Activated naive CD8-positive, alpha-beta T cell (primary cell): ENCODE results near the gene TC2N.
"Not testable (repeated sequence)": the region's sequence is repeated elsewhere in the genome, so short reads cannot be mapped to it uniquely, and the experiment has no call there.

Source experiments
- H3K27ac Mint-ChIP-seq: one replicate; pipeline ENCODE4 v1.8.0; 2021; ENCODE audit warnings: mixed read lengths
- H3K27me3 Mint-ChIP-seq: one replicate; pipeline ENCODE4 v1.8.0; 2021; ENCODE audit warnings: mixed read lengths
- H3K36me3 Mint-ChIP-seq: one replicate; pipeline ENCODE4 v1.8.0; 2021; ENCODE audit warnings: mixed read lengths
- H3K4me1 Mint-ChIP-seq: one replicate; pipeline ENCODE4 v1.8.0; 2021; ENCODE audit warnings: low read depth, mixed read lengths
- H3K4me3 Mint-ChIP-seq: one replicate; pipeline ENCODE4 v1.8.0; 2021; ENCODE audit warnings: mild to moderate bottlenecking, mixed read lengths
- H3K9me3 Mint-ChIP-seq: one replicate; pipeline ENCODE4 v1.8.0; 2021; ENCODE audit warnings: low read depth, mixed read lengths

Gene TC2N

DNA sequence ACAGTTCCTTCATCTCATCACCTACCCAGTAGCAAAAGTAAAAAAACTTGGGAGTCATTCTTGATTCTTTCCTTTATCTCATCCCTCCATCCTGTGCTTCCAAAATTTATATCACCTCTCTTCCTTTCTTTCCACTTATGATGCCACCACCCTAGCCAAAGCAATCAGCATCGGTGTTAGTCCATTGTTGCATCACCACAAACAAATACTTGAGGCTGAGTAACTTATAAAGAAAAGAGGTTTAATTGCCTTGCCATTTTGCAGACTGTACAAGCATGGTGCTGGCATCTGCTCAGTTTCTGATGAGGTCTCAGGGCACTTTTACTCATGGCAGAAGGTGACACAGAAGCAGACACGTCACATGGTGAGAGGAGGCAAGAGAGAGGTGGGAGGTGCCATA lies 115.6 kb downstream of the TC2N start:
- Mint-ChIP-seq H3K27me3 (no peaks in the 10 kb centered on the region), H3K27ac (no peak overlapping the region), H3K4me3 (no peak overlapping the region), H3K4me1 (no peaks in the 10 kb centered on the region), H3K36me3 (peaks cover 2% of the 10 kb centered on the region), H3K9me3 (no peaks in the 10 kb centered on the region)

DNA sequence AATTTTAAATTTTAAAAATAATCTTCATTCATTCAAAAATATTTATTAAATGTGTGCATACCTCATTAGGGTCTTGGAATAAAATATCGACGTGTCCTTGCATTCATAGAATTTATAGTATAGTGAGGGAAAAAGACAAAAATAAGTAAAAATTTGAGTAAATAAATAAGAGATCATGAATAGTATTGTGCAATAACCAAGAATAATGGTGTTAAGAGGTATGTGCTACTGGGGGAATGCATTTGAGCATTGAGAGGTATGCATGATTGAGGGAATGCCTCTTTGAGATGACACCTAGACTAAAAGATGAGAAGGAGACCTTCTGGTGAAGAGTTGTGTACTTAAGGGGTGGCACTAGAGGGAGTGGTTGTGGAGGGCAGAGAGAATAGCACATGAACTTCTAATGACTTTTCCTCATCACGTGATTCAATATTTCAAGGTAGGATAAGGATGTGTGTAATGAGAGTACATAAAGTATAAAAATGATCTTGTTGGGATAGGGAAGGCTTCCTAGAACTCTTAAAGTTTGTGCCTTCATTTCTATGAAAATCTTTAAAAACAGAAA lies 116.6 kb downstream of the TC2N start:
- no peaks in the 10 kb centered on the region for H3K9me3 Mint-ChIP-seq
- H3K36me3 Mint-ChIP-seq, result peaks cover 2% of the 10 kb centered on the region
- no peak overlapping the region for H3K27ac Mint-ChIP-seq
- H3K27me3 Mint-ChIP-seq, result no peaks in the 10 kb centered on the region
- no peaks in the 10 kb centered on the region for H3K4me1 Mint-ChIP-seq
- H3K4me3 Mint-ChIP-seq, result no peak overlapping the region

DNA sequence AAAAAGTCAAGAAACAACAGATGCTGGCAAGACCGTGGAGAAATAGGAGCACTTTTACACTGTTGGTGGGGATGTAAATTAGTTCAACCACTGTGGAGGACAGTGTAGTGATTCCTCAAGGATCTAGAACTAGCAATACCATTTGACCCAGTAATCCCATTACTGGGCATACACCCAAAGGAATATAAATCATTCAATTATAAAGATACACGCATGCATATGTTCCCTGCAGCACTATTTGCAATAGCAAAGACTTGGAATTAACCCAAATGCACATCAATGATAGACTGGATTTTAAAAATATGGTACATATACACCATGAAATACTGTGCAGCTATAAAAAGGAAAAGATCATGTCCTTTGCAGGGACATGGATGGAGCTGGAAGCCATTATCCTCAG lies 117.5 kb downstream of the TC2N start:
- no peaks in the 10 kb centered on the region for H3K9me3 Mint-ChIP-seq
- H3K27me3 Mint-ChIP-seq, result no peaks in the 10 kb centered on the region
- H3K36me3 Mint-ChIP-seq, result peaks cover 2% of the 10 kb centered on the region
- no peak overlapping the region for H3K27ac Mint-ChIP-seq
- no peak overlapping the region for H3K4me3 Mint-ChIP-seq
- no peaks in the 10 kb centered on the region for H3K4me1 Mint-ChIP-seq

DNA sequence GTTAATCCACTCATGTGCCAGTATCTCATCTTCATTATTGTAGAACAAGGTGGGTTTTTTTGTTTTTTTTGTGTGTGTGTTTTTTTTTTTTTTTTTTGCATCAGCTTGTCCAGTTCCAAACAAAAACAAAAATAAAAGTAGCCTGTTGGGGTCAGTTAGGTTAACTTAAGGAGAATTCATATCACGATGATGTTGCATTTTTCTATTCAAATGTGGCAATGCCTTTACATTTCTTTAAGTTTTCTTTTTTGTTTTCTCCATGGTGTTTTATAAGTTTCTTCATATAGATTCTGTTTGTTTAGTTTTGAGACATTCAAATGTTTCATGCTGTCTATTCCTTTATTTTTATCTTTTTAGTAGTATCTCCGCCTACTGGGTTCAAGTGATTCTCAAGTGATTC lies 119.3 kb downstream of the TC2N start:
- Mint-ChIP-seq H3K9me3 (no peaks in the 10 kb centered on the region), H3K4me1 (no peaks in the 10 kb centered on the region), H3K4me3 (no peak overlapping the region), H3K36me3 (peaks cover 2% of the 10 kb centered on the region), H3K27me3 (no peaks in the 10 kb centered on the region), H3K27ac (no peak overlapping the region)

DNA sequence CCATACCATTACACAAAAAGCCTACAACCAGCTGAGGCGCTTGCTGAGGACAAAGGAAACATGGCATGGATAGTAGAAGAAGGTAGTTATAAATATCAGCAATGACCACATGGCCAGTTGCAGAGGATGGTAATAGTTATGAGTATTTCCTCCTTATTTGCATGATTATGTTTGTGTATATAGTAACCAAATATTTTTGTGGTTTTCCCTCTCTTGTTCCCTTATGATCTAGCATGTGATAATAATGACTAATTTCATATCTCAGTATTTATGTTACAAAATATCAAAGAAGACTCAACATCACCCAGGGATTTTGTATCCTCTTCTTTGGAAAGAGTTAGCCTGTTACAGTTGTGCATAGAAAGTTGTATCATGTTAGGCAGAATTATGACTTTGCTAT lies 122.0 kb downstream of the TC2N start:
- H3K4me3 Mint-ChIP-seq, result no peak overlapping the region
- no peaks in the 10 kb centered on the region for H3K36me3 Mint-ChIP-seq
- H3K4me1 Mint-ChIP-seq, result no peaks in the 10 kb centered on the region
- no peak overlapping the region for H3K27ac Mint-ChIP-seq
- H3K27me3 Mint-ChIP-seq, result no peaks in the 10 kb centered on the region
- no peaks in the 10 kb centered on the region for H3K9me3 Mint-ChIP-seq

DNA sequence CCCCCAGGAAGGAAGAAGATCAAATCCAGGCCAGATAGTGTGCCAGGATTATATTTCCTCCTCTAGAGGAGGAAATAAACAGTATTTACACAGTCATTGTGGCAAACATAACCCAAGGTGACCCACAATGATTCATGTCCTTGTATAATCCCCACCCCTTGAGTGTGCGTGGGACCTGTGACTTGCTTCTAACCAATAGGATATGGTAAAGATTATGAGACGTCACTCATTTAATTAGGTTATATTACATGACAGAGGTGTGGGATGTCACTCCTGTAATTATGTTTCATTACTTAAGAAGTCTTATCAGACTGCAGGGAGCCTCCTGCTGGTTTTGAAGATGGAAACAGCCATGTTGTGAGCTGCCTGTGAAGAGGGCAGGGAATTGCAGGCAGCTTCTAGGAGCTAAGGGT lies 123.3 kb downstream of the TC2N start:
- Mint-ChIP-seq H3K36me3 (no peaks in the 10 kb centered on the region), H3K9me3 (no peaks in the 10 kb centered on the region), H3K27ac (no peak overlapping the region), H3K4me1 (no peaks in the 10 kb centered on the region), H3K4me3 (no peak overlapping the region), H3K27me3 (no peaks in the 10 kb centered on the region)

DNA sequence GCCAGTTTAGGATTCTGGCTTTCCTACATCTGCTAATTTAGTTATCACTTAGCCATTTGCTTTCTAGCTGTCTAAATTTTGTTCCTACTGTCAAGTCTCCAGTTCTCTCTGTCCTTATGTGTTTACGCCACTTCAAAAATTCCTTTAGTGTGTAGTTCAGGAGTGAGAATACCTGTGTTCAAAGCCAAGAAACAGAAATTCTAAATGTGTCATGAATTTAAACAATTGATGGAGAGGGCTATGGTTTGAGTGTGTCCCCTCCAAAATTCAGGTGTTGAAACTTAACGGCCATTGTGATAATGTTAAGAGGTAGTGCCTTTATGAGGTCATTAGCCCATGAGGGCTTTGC lies 124.1 kb downstream of the TC2N start:
- no peaks in the 10 kb centered on the region for H3K27me3 Mint-ChIP-seq
- no peaks in the 10 kb centered on the region for H3K9me3 Mint-ChIP-seq
- H3K4me3 Mint-ChIP-seq, result no peak overlapping the region
- H3K27ac Mint-ChIP-seq, result no peak overlapping the region
- no peaks in the 10 kb centered on the region for H3K4me1 Mint-ChIP-seq
- no peaks in the 10 kb centered on the region for H3K36me3 Mint-ChIP-seq

DNA sequence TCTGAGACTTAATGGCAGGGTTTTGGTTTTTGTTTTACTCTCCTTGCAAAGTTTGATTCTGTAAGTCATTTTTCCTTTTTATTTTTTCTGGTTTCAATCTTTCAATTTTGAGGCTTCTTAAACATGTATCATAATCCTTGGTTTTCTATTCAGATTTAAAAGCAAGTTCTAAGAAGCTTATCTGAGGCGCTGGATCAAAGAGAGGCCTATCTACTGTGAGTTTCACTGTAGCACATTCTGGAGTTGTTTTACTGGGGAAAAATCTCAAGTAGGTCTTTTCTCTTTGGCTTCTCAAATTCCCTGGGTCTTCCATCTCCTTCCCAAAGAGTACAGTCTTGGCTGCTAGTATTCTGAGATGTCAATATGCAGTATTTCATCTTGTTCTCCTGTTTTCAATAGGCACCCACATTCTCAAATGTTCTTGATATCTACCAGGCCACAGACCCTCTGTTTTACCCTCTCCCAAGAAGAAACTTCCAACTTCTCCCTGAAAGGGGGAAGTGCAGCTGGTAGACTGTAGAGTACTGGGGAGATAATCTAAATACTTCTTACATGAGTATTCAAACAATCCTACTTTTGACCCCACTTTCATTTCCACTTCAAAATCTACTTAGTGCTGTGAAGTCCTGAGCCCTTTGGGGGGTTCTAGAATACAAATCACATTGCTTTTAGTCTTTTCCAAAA lies 124.6 kb downstream of the TC2N start:
- Mint-ChIP-seq H3K27ac (no peak overlapping the region), H3K36me3 (no peaks in the 10 kb centered on the region), H3K27me3 (no peaks in the 10 kb centered on the region), H3K4me1 (no peaks in the 10 kb centered on the region), H3K4me3 (no peak overlapping the region), H3K9me3 (no peaks in the 10 kb centered on the region)

DNA sequence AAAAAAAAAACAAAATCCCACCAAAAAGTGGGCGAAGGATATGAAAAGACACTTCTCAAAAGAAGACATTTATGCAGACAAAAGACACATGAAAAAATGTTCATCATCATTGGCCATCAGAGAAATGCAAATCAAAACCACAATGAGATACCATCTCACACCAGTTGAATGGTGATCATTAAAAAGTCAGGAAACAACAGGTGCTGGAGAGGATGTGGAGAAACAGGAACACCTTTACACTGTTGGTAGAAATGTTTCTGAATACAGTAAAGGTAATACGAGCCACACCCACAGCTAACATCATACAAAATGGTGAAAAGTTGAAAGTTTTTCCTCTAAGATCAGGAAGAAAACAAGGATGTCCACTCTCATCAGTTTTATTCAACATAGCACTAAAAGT lies 127.5 kb downstream of the TC2N start:
- H3K4me1 Mint-ChIP-seq, H3K4me3 Mint-ChIP-seq, H3K9me3 Mint-ChIP-seq, H3K36me3 Mint-ChIP-seq, H3K27me3 Mint-ChIP-seq, H3K27ac Mint-ChIP-seq: not testable (repeated sequence)

DNA sequence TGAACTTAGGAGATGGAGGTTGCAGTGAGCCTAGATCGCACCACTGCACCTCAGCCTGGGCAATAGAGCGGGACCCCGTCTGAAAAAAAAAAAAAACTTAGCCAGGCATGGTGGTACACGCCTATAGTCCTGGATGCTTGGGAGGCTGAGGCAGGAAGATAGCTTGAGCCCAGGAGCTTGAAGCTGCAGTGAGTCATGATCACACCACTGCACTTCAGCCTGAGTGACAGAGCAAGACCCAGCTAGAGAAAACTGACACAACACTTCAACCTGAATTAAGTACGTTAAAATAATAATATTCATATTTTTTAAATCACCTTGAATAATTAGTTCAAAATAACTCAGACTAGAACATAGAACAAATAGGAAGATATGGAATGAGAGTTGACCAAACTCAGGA lies 129.7 kb downstream of the TC2N start:
- peaks cover 6% of the 10 kb centered on the region for H3K36me3 Mint-ChIP-seq
- H3K4me3 Mint-ChIP-seq, result no peak overlapping the region
- H3K27me3 Mint-ChIP-seq, result peaks cover 2% of the 10 kb centered on the region
- H3K27ac Mint-ChIP-seq, result no peak overlapping the region
- H3K9me3 Mint-ChIP-seq, result no peaks in the 10 kb centered on the region
- peaks cover 8% of the 10 kb centered on the region for H3K4me1 Mint-ChIP-seq

DNA sequence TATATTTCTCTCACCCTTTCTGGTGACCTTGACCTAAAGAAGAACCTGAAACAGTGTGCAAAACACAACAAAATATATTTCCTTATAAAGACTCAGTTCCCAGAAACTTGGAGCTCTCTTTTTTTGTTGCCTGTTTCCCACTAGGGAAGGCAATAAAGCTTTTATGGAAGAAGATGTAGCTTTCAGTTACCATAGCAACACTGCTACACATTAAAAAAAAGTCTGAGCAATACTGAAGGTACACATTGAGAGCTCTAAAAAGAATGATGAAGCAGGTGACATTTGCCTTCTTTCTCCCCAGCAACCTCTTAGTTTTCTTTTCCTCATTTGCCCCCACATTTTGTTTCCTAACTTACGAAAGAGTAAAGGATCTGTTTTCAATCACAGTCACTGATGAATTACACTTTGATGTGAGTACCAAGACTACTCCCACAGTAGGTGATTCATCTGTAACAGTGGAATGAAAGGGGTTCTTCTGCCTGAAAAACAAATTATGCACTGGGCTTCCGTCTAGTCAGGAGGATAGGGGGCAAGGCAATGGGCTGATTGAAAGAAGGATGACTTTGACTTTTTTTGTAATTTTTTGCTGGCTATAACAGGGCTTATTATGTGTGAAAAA lies 134.4 kb downstream of the TC2N start:
- H3K27ac Mint-ChIP-seq, result no peak overlapping the region
- H3K4me1 Mint-ChIP-seq, result peaks cover 13% of the 10 kb centered on the region
- H3K4me3 Mint-ChIP-seq, result no peak overlapping the region
- peaks cover 2% of the 10 kb centered on the region for H3K27me3 Mint-ChIP-seq
- no peaks in the 10 kb centered on the region for H3K9me3 Mint-ChIP-seq
- peaks cover 8% of the 10 kb centered on the region for H3K36me3 Mint-ChIP-seq

DNA sequence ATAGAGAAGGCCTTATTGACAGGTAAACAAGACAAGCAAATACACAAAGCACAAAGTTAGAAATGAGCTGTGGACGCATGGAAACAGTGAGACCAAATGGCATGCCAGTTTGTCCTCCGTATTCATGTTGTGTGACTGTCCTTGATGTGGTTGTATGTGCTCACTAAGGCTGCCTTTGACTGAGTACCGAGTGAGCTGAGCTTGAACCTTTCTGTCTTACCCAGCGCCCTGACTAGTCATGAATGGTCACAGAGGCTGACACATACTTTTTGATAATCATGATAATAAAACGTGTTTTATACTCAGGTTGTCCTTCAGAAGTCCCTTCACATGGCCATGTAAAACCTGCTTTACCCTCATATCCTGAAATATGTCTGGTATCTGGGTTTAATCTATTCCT lies 134.9 kb downstream of the TC2N start:
- Mint-ChIP-seq H3K27ac (no peak overlapping the region), H3K4me1 (peaks cover 13% of the 10 kb centered on the region), H3K27me3 (peaks cover 2% of the 10 kb centered on the region), H3K4me3 (no peak overlapping the region), H3K9me3 (no peaks in the 10 kb centered on the region), H3K36me3 (peaks cover 12% of the 10 kb centered on the region)

DNA sequence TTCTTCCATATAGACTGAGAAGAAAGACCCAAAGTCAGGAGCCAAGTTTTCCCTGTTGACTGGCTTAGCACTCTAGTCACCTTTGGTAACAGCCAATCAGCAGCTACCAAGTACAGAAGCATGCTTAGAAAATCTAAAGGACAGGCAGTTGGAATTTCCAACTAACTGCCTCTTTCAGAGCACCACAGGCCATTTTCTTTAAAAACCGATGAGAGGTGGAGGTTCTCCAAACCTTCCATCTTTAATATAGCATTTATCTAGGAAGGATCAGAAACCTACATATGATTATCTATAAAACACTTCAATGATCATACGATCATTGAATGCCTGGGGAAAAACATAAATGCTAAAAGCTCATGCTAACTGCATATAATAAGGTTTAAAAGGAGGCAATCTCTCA lies 135.3 kb downstream of the TC2N start, which contains the start of gene CATSPERB:
Gene CATSPERB, minus strand, starts transcription at position 101 of the 400 bp plus-strand sequence. CDS start 2,607 bp downstream, outside the sequence.
- Mint-ChIP-seq H3K27me3 (peaks cover 2% of the 10 kb centered on the region), H3K27ac (no peak within 1 kb of the TSS), H3K4me1 (peaks cover 13% of the 10 kb centered on the region), H3K9me3 (no peaks in the 10 kb centered on the region), H3K36me3 (peaks cover 12% of the 10 kb centered on the region), H3K4me3 (no peak within 1 kb of the TSS)

DNA sequence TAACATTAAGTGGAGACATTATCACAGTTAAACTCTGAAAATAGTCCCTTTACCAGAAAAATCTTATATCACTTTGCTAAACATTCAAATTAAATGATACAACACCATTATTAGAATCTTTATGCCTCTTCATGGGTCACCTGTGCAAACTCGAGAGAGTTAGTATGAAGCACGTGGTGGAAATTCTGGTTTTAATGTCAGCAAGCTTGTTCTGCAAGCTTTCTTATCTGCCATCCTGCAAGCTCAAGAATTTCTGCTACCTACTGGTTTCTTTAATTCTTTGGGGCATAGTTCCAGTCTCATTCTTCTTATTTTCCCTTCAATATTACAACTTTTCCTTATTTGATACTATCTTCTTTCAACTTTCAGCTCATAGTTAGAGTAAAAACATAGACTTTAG lies 136.3 kb downstream of the TC2N start:
- Mint-ChIP-seq H3K4me1 (peaks cover 13% of the 10 kb centered on the region), H3K27me3 (no peaks in the 10 kb centered on the region), H3K36me3 (peaks cover 9% of the 10 kb centered on the region), H3K9me3 (no peaks in the 10 kb centered on the region), H3K27ac (no peak overlapping the region), H3K4me3 (no peak overlapping the region)

DNA sequence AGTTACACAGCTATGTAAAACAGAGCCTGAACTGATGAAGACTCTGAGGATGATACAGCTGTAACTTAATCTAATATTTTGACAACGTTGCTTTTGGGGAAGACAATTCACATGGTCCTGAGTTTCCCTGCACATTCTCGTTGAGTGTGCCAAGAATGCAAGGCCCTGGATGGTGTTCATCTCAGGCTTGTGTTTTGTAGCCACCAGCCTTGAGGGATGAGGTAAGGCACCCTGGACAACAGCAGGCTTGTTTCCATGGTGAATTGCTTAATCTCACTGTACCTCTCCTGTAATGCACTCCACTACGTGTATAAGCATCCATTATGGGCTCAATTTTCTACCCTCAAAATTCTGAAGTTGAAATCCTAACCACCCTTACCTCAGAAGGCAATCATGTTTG lies 137.6 kb downstream of the TC2N start:
- Mint-ChIP-seq H3K27ac (no peak overlapping the region), H3K9me3 (no peaks in the 10 kb centered on the region), H3K36me3 (peaks cover 6% of the 10 kb centered on the region), H3K4me1 (peaks cover 13% of the 10 kb centered on the region), H3K4me3 (no peak overlapping the region), H3K27me3 (no peaks in the 10 kb centered on the region)
